ENCODE measurements around the gene NBEA.

Gene NBEA

GRCh38 chr13:35448465-35448864, 506.4 kb downstream of the NBEA start:
- no peak overlapping the region for H3K27ac ChIP-seq
- TF ChIP-seq CTCF (conservative IDR thresholded peaks at IDR 0.05), result no peak

- no peak for TF ChIP-seq CTCF (conservative IDR thresholded peaks at IDR 0.05)
- no peak overlapping the region for H3K27ac ChIP-seq
These were observed 507.8 kb downstream of the NBEA start for GRCh38 chr13:35449821-35450220.

GRCh38 chr13:35455022-35455421, 513.0 kb downstream of the NBEA start:
- TF ChIP-seq CTCF (conservative IDR thresholded peaks at IDR 0.05), result no peak

GRCh38 chr13:35457258-35457657, 515.2 kb downstream of the NBEA start:
- no peak for TF ChIP-seq CTCF (conservative IDR thresholded peaks at IDR 0.05)
- H3K27ac ChIP-seq, result no peak overlapping the region

More at GRCh38 chr13:35455022-35455421, 513.0 kb downstream of the NBEA start:
- no peak overlapping the region for H3K27ac ChIP-seq

- no peak for TF ChIP-seq CTCF (conservative IDR thresholded peaks at IDR 0.05)
- H3K27ac ChIP-seq, result no peak overlapping the region
These were observed 518.0 kb downstream of the NBEA start for GRCh38 chr13:35460061-35460460.

- no peak overlapping the region for H3K27ac ChIP-seq
- no peak for TF ChIP-seq CTCF (conservative IDR thresholded peaks at IDR 0.05)
These were observed 523.3 kb downstream of the NBEA start for GRCh38 chr13:35465371-35465770.

- TF ChIP-seq CTCF (conservative IDR thresholded peaks at IDR 0.05), result no peak
- H3K27ac ChIP-seq, result no peak overlapping the region
These were observed 526.1 kb downstream of the NBEA start for GRCh38 chr13:35468195-35468594.
